LoVo (cell line): Measurements from ENCODE around the gene TSNAX.
"Not testable (repeated sequence)": the region's sequence is repeated elsewhere in the genome, so short reads cannot be mapped to it uniquely, and the experiment has no call there.

Source experiments
- DNase-seq: peaks from one replicate; pipeline ENCODE4 v3.0.0-alpha.2; 2016; ENCODE audit warnings: low spot score

The TSNAX gene

DNA sequence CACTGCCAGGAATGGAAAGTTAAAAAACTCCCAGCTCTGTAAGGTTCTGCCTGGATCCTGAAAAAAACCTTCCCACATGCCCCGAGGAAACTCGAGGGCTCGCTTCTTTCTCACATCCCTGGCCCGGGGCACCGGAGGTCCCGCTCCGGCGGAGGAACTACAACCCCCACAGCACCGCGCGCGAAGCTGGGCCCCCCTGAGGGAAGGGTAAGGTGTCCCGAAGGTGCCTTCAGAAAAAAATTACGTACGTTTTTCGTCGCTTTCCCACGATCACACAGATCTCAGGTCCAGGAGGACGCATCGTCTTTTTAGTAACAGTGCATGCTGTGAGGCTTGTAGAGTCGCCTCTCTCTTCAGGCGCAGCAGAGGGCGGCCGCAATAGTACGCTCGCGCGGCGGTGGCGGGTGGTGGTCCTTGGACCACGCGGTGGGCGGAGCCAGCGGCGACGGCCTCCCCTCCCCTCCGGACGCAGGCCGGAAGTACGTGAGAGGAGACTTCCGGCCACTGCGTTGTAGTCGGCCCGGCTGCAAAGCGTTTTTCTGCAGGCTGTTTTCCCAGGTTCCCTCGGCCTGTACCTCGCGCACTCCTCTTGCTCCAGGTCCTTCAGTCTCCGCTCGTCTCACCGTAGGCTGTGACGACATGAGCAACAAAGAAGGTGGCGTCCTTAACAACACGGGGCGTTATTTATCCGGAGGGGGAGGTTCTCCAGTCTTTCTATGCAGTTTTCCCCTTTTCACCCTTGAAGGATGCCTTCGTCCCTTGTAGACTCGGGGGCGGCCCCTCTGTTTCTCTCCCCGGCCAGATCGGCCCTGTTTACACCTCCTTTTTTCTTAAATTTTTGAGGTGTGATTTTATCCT, at the start of gene TSNAX:
Gene TSNAX, plus strand, starts transcription at position 498 of the 858 bp plus-strand sequence. Its CDS starts 142 bp downstream, at position 640.
- peak; percentile 91 for DNase-seq

- no peak for DNase-seq
Observed at GRCh38 chr1:231478811-231479210, 49.7 kb upstream of the TSNAX start.

DNA sequence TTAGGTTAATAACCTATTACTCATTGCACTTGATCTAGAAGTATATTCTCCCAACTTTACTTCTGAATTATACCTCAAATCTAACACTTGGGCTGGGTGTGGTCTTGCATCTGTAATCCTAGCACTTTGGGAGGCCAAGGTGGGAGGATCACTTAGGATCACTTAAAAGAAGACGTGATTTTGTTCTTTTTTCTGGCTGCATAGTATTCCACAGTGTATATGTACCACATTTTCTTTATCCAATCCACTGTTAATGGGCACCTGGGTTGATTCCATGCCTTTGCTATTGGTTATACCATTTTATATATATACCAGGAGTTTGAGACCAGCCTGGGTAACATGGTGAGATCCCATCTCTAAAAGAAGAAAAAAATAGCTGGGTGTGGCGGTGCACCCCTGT, 48.5 kb upstream of the TSNAX start:
- DNase-seq: no peak

GRCh38 chr1:231481289-231481688, 47.2 kb upstream of the TSNAX start:
- no peak for DNase-seq

GRCh38 chr1:231485029-231485784, 43.3 kb upstream of the TSNAX start:
- DNase-seq: no peak

DNA sequence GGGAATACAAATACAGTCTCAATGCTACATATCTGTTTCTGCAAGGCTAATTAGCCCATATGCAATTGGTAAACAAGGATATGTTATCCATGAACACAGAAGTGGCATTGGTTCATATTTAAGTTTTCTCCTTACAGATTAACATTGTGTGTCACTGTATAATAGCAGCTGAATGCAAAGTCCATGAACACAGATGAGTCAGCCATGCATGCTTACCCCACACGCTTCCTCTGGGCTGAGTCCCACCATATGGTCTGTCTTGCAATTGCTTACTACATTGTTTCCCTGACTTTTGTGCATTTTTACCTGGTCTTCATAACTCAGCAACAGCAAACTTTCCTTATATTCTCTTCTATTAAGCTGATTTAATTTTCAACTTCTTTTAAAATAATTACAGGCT, 41.5 kb upstream of the TSNAX start:
- no peak for DNase-seq

DNA sequence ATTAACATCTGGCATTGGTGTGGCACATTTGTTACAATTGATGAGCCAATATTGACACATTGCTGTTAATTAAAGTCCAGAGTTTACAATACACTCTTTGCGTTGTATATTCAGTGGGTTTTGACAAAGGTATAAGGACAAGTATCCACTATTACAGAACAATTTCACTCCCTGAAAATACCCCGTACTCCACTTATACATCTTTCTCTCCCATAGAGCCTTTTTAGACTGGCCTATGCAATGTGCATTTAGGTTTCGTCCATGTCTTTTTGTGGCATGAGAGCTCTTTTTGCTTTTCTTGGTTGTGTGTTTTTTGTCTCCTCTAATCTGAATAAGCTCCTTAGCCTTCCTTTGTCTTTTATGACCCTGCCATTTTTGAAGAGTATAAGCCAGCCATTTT, 40.6 kb upstream of the TSNAX start:
- DNase-seq: no peak

DNA sequence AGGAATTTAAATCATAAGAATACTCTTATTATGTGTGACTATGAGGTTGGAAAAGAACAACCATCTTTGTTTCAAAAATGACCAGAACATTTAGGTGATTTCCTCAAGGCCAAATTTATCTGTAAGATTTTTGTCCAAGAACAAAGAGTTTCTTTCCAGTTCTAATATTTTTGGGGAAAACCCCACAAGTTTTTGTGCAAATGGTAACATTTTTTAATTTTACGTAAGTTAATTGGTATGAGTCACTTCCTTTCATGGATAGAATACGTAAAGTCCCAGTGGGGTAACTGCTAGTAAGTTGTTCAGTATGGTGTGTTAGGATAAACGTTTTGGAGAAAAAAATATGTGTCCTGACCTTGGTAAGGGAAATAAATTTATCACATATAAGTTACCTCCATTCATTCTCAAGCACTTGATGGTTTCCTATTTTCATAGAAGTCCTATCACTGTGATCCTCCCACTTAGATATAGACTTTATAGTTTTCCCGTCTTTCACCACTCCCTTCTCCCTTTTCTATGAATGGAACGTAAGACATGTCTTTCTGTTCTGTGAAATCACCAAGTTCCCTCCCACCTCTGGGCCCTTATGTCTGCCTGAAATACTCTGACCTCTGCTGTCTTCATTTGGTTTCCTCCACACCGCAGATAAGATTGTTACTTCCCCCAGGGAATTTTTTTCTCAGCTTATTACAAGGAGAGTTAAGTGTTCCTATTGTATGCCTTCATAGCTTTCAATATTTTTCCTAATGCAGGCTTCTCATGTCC, 34.9 kb upstream of the TSNAX start:
- DNase-seq: no peak

DNA sequence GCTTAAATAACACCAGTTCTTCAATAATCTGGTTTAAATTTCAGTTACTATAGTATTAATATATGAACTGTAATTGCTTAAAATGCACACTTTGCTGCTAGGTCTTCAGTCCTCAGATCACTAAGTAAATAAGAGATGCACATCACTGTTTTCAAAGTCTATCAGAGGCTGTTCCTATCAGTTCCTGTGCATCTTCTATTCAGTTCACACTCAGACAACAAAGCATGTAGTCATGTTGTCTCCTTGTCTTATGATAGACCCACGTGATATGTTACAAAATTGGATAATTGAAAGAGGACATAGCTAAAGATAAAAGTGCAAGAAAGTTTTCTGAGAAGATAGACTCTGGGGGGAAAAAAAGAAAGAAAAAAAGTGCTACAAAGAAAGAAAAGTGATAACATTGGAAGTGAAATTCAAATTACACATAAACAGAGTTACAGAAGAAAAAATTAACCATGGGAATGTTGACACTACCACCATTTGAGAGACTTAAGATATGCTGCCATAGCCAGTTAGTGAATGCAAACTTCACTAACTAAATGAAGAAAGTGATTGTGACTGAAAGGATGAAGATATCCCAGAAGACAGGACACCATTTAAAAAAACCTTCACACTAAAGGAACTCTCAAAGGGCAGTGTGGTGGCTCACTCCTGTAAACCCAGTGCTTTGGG, 33.9 kb upstream of the TSNAX start:
- DNase-seq: no peak

- no peak for DNase-seq
Observed at GRCh38 chr1:231497629-231498152, 30.8 kb upstream of the TSNAX start.

DNA sequence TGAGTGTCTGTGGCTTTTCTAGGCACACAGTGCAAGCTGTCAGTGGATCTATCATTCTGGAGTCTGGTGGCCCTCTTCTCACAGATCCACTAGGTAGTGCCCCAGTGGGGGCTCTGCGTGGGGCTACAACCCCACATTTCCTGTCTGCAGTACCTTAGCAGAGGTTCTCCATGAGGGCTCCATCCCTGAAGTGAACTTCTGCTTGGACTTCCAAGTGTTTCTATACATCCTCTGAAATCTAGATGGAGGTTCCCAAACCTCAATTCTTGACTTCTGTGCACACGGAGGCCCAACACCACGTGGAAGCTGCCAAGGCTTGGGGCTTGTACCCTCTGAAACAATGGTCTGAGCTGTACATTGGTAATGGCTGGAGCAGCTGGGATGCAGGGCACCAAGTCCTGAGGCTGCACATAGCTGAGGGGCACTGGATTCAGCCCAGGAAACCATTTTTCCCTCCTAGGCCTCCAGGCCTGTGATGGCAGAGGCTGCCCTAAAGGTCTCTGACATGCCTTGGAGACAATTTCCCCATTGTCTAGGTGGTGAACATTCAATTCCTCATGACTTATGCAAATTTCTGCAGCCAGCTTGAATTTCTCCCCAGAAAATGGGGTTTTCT, 29.2 kb upstream of the TSNAX start:
- no peak for DNase-seq

DNA sequence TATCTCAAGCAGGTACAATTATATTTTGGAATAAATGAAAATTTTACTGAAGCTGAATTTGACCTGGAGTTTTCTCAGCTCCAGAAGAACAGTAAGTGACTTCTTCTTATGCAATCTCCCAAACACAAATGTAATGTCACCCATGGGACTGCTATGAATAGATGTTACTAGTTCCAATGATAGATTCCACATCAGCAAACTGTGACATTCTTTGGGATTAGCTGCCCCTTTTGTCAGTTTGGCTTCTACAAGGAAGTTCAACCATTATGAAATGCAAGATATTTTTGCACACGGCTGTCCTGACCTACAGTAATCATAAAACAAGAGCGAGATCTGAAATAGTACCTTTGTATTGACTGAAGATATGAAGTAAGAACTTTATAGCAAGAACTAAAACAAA, 27.8 kb upstream of the TSNAX start:
- DNase-seq: no peak

- DNase-seq: not testable (repeated sequence)
Observed at GRCh38 chr1:231503168-231503567, 25.3 kb upstream of the TSNAX start.

DNA sequence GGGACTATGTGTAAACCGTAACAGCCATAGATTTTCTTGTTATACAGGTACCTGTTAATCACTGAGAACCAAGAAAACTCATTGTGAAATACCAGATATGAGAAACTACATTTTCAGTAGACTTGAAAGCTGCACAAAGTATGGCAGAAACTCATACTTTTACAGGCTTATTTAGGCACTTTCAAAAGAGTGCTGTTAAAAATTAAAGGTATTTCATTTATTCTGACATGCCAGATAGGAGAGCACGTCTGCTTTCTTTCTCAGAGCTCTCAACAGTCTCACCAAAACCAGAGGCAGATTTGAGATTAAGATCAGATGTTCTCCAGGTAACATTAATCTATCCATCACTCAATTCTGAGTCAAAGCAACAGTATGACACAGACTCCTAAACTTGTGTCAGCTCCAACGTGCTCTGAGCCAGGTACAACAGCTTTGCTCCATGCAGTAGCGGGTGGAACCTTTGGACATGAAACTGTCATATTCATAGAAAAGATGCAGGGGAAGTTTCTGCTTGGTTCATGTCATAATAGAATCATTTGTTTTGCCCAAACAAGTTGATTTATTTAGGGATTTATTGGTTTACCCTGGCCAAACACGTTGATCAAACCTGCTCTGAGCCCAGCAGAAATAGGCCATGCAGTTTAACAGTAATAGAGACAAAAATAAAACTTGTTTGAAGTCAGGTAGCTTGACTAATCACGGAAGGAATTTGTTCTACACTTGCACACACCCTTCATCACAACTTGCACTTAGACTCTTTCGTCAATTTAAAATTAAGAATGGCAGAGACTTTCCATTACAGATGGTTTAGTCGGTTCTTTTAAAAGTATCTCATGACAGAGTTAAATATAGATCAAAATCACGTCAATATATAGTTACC, 20.8 kb upstream of the TSNAX start:
- no peak for DNase-seq

DNA sequence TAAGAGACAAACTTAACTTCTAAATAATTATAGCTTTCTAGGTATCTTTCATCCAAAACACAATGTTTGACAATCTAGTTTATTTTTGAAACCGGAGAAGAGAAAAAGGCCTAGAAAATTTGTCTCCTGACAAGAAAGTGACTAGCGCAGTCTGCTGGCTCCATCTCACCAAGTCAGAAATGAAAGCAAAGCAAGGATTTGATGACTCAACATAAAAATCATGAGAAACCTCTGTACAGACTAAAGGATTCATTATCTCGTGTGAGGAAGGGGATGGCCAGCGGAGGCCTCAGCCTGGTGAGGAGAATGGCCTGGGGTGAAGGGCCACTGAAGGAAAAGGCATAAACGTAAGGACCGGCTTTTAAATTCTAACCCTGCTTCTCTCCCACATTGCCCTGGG, 20.0 kb upstream of the TSNAX start:
- no peak for DNase-seq

GRCh38 chr1:231508941-231509340, 19.5 kb upstream of the TSNAX start:
- DNase-seq: no peak

DNA sequence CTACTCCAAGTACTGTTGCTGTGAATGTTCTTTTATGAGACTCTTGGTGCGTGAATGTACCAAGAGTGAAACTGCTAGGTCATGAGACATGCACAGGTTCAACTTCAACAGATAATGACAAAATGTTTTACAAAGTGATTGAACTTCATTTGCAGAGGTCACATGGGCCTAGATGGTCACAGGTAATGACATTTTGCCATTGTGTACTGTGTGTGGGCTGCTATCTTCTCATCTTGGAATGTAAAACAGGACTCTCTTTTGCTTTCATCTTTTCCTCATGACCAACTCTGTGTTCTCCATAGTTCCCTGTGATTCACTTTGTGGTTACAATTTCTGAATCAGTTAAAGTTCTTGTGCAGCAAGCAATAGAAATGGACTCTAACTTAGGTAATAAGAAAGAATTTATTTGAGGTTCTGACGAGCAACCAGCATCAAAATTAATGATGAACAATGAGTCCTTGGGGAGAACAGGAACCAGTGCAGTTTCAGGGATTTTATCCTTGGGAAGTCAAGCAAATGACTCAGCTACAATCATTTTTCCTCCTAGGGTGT, 16.2 kb upstream of the TSNAX start:
- DNase-seq: peak; percentile 59

DNA sequence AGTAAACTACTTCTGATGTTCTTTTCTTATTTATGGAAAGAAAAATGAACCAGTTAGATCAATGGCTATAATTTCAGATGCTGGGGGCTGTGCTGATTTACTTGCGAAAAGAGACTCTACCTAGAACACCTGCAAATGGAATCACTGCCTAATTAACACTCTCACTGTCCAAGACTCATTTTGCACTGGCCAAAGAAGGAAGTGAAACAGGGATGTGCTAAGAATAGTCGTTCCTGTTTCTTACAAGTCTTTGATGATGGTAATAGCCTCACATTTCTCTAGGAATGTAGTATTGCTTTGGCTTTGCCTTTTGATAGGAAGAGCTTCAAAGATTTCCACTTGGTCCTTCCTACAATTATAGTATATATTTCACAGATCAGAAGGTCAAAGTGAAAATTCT, 12.7 kb upstream of the TSNAX start:
- DNase-seq: no peak

GRCh38 chr1:231517076-231517475, 11.4 kb upstream of the TSNAX start:
- DNase-seq: no peak

GRCh38 chr1:231518485-231519034, 9.9 kb upstream of the TSNAX start:
- no peak for DNase-seq
